Endometrial microvascular endothelial cells (primary cell): Measurements from ENCODE around the gene CCDC191. TPM values are rescaled to one million over a fixed set of nuclear protein-coding genes. Genes with fewer than 3 reads are reported as not detected.

ENCODE experiments used
- in situ Hi-C: cut with HindIII; loops from 2 replicates; pipeline ENCODE4 v1.10.0; 2017; ENCODE audit warnings: low sequenced_read_pairs, low pct_unique_long_range_greater_than_20kb; ENCODE audit errors: inconsistent ontology term
- total RNA-seq: library from RNA; depleted of rRNA; stranded (reverse); fragments of >200 nt; gene quantifications from one replicate; pipeline ENCODE4 v1.2.3, GENCODE V29; 2015; ENCODE audit errors: inconsistent ontology term

Gene CCDC191
- total RNA-seq, 1 donor from 2014 or later: 1.3 TPM

DNA sequence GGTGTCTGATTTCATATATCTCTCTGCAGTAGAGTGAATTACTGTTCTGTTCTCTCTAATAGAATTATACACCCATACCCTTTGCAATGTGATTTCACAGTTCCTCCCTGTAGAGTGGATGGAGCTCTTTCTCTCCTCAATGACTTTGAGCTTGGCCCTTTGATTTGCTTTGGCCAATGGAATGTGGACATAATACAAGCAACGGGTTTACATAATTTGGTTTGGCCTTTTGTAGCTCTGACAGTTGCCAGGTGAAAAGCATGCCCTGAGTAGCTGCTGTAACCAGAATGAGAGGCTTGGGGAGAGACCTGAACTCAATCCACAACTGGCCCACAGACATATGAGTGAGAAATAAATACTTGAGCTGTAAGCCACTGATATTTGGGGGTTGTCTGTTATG, 76.4 kb downstream of the CCDC191 start:
- in situ Hi-C loops: no loop called here

DNA sequence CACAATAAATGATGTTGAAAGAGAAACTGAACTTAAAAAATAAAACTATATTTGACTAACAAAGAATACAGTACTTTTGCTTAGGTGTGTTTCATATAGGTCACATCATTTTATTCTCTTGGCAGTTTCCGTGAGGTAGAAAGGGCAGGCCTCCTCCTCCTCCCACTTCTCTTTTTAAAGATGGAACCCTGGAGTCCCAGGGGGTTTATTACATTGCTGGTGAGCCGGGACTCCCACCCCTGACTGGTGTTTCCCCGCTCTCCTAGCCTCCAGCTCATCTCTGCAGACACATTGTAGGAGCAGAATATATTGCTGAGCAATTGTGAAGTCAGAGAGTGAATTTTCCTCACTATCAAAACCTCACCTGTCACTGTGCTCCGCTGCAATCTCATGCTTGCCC, 78.5 kb downstream of the CCDC191 start:
- in situ Hi-C loops: no loop called here

DNA sequence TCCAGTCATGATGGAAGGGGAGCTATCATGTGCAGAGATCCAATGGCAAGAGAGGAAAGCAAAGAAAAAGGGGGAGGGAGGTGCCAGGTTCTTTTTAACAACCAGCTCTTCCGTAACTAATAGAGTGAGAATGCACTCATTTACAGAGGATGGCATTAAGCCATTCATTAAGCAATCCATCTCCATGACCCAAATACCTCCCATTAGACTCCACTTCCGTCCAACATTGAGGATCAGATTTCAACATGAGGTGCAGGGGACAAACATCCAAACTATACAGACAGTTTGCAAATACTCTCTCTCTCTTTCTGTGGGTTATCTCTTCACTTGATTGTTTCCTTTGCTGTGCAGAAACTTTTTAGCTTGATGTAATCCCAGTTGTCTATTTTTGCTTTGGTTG, 87.3 kb downstream of the CCDC191 start:
- in situ Hi-C loops: no loop called here

DNA sequence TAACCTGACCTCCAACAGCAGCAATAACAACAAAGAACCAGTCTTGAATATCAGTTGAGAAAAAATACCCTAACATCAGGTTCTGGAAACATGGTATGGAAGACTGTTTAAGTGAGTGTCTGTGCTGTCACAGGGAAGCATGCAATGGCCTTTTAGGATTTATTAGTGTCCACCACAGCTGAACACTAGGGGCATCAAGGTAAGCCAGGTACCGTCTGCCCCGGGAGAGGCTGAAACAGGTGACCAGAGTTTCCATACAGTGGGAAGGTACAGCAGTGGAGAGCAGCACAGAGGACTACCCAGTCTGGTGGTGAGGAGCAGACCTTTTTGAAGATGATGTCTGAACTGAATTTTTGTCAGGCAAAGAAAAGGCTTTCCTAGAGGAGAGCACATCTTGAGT, 90.2 kb downstream of the CCDC191 start:
- in situ Hi-C loops: no loop called here

DNA sequence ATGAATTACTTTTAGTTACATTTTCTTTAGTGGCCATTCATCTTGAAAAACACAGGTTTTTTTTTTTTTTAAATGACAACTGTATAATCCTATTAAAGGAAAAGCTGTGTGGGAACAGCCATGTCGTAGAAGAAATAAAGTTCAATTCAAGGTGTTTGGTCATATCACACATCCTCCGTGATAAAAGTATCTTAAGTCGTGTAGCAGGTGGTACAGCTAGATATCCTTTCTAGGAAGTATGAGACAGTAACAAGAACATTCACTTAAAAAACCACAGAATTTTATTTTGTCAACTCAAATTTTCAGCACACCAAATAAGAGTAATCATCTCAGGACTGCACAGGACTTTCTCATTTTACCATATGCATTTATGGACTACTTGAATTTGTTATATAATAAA, 92.4 kb downstream of the CCDC191 start:
- in situ Hi-C loops: no loop called here

DNA sequence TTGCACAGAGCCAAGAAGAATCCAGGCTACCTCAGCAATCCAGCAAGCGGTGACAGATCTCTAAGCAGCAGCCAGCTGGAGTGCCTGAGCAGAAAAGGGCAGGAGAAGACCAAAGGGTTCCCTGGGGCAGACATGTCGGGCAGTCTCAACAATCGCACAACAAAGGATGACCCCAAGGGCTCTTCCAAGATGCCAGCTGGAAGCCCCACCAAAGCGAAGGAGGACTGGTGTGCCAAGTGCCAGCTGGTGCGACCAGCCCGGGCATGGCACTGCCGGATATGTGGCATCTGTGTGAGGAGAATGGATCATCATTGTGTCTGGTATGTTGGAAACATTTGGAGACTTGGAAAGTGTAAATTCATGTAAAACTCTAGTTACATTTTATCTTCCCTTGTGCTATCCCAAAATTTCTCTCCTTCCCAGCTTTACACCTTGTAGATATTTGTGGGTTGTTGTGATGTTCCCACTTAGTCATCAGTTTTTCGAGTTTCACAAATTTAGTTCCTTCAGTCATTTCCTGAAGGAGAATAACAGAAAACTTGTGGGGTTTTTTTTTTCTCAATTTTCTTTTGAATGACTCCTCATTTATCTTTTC, 102.1 kb downstream of the CCDC191 start:
- in situ Hi-C loops: no loop called here

DNA sequence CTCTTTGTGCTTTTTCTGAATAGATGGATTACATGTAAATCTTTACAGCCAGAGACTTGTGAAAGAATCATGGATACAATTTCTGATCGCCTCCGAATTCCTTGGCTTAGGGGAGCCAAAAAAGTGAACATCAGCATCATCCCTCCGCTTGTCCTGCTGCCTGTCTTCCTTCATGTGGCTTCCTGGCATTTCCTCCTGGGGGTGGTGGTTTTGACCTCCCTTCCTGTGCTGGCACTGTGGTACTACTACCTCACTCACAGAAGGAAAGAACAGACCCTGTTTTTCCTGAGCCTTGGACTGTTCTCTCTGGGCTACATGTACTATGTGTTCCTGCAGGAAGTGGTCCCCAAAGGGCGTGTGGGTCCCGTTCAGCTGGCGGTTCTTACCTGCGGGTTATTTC, 102.6 kb downstream of the CCDC191 start:
- in situ Hi-C loops: no loop called here

DNA sequence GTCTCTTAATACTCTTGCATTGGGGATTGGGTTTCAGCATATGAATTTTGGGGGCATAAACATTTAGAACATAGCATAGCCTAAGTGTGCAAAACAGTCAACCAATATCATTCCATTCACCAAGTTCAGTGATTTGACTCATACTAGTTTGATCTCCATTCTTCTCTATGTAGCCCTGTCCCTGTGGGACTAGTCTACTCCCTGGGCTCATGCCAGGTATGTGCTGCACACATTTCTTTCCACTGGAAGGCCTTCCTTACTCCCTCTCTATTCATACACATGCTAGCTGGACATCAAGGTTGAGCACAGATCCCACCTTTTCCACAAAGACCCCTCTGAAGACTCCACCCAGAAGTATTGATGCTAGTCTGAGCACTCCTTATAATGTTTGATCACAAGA, 103.4 kb downstream of the CCDC191 start:
- in situ Hi-C loops: no loop called here

DNA sequence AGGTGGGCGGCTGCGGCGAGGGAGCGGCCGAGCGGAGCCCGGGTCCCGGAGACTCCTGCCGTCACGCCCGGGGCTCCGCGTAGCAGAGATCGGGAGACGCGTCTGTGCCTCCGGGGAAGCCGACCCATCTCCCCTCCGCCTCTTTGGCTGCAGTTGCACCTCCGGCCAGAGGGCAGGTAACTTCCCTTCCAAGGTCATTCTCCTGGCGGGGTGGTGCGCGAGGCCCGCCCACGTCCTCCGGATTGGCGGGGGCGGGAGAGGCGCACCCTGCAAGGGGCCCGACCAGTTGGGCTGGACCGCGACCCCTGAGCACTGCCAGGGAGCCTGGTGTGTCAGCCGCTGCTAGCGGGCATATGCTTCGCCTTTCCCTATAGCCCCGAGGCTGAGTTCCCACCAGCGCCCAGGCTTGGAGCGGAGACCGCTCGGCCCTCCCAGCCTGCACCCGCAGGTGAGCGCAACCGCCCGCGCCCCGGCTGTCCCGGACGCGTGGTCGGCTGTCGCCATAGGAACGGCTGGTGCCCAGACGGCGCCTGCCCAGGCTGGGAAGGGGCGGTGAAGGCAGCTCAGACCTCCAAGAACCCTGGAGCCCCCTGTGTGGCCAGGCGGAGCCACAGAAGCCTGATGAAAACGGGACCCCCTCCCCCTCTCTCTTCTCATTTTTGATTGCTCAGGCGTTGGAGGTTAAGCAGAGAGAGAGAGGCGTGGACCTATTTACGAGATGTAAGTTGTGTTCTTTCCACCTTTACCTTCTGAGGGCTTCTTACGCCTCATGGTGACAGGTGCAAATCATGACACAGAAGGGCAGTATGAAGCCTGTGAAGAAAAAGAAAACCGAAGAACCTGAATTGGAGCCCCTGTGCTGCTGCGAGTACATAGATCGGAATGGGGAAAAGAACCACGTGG, 108.1 kb downstream of the CCDC191 start:
- in situ Hi-C loops: no loop called here

DNA sequence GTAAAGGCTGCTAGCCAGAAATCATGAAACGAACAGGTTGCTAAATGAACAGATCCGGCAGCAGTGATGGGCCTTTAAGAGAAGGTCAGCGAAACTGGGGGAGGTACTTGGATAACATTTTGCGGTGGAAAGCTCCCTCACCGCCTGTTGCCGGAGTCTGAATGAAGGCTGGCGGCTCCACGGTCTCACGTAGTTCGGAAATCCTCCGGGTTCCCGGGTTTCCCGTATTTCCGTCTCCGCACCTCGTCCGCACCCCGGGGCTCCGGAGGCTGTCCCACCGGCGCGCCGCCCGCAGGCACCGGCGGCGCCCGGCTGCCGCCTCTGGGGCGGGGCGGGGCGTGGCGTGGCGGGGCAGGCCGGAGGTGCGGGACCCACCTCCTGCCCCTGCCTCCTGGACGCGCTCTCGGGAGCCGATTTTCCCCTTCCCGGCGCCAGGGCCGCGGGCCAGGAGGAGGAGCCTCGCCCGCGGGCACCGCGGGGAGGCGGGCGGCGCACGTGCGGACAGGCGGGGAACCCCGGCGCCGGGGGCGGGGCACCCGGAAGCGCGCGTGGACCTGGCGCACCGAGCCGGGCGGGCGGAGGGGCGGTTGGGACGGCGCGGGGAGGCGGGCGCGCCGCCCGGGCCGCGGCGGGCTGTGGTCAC, 108.8 kb downstream of the CCDC191 start, which contains the start of gene ZDHHC23:
Gene ZDHHC23, plus strand, starts transcription at position 642 of the 643 bp plus-strand sequence. CDS start 790 bp downstream, outside the sequence.
- in situ Hi-C loops: no loop called here

DNA sequence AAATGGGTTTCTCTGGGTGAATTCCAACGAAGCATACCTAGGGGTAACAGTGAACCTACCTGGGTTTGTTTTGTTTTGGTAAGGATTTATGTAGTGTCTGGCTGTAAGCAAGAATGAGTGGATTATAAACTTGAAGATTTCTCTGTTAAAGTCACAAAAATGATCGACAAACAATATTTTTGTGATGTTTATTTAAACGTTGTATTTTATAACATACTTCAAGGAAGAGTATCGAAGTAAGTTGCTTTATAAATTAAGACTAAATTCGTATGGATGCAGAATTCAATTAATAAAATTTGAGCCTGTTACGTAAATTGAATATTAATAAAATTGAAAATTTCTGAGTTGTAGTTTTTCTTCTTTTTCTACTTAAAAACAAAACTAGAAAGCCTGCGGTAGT, 109.5 kb downstream of the CCDC191 start:
- in situ Hi-C loops: no loop called here

DNA sequence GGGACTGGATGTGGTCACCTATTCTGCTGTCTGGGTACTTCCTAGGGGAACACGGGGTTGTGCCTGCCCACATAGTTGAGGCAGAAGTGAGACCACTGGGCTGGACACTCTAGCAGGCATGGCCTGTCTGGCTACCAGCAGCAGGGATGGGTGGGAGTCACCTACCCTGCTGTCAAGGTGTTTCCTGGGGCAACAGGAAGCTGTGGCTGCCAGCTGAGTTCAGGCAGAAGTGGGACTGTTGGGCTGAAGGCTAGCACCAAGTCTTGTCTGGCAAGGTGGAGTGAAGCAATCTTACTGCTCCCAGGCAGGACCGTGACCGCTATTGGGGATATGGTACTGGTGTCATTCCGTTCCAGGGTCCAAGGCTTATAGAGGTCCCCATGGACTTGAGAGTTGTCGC, 128.8 kb downstream of the CCDC191 start:
- in situ Hi-C loops: no loop called here

DNA sequence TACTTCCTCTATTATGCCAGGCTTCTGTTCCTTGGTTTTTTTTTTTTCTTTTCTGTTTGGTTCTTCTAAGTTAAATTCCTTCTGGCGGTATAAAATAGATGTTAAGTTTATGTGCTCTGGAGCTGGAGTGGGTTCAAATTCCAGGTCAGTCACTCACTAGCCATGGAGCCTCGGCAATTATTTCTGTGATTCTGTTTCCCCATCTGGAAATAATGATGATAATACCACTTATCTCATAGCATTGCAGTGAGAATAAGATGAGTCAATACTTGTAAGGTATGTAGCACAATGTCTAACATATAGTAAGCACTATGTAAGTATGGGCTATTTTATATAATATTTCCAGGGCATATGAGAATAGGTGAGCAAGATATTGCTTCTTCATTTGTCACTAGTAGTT, 141.7 kb downstream of the CCDC191 start:
- in situ Hi-C loops: no loop called here

Other genes with a start within 250 kb of the CCDC191 start
- 5.2 TPM for gene GRAMD1C, start 217.7 kb downstream of the CCDC191 start, total RNA-seq
- 3.1 TPM for gene ZDHHC23, start 108.5 kb downstream of the CCDC191 start, total RNA-seq
- 26.2 TPM for gene QTRT2, start 211 bp upstream of the CCDC191 start, total RNA-seq
- not detected for gene DRD3, start 122.5 kb upstream of the CCDC191 start, total RNA-seq
- not detected for gene ZNF80, start 181.1 kb upstream of the CCDC191 start, total RNA-seq
- not detected for gene TIGIT, start 237.5 kb upstream of the CCDC191 start, total RNA-seq